ENCODE results near the gene EMC8. TPM values are rescaled to one million over a fixed set of nuclear protein-coding genes. Genes with fewer than 3 reads are reported as not detected.

The EMC8 gene
- total and polyA plus RNA-seq, 10 of the 15 experiments (the other 5 are each of a cell fraction or from before 2014, with no cell fraction given) = 7.8 to 62.0 (median 33.5) TPM

DNA sequence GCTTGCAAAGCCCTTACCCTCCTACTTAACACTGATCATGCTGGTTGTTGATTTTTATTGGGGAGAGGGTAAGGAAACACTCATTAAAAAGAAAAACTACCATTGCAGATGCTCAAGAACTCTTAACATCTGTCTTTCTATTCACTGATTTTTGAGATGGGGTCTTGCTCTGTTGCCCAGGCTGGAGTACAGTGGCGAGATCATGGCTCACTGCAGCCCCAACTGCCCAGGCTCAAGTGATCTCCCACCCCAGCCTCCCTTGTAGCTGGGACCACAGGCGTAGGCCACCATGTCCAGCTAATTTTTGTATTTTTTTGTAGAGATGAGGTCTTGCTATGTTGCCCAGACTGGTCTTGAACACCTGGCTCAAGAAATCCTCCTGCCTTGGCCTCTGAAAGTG lies 14.5 kb downstream of the EMC8 start:
- ChIA-PET SMC1A (ENCODE audit: uncharacterized antibody, unreplicated experiment) (no interaction called here), RAD21 (ENCODE audit: unreplicated experiment) (no interaction called here), CTCF (no interaction called here), POLR2A (no interaction called here)
- ATAC-seq (no peak), FAIRE-seq (no peak), DNase-seq (ENCODE audit: low read depth, low spot score) (no peak)
- in situ Hi-C loops (cut with MboI) (no loop called here), intact Hi-C loops (cut with micrococcal nuclease; ENCODE audit: unreplicated experiment) (no loop called here)
- H3K79me2 ChIP-seq (ENCODE audit: control insufficient read depth, insufficient read depth, low read length) = no peaks in the 10 kb centered on the region
- no peaks in the 10 kb centered on the region for H3K27me3 ChIP-seq (replicated peaks in 1 of 2; ENCODE audit: control insufficient read depth in 2 of 2, insufficient read depth in 2 of 2, low read length in 1 of 2)
- no peak overlapping the region for H3K27ac ChIP-seq (ENCODE audit: control insufficient read depth, insufficient read depth)
- peaks cover 25 to 37% of the 10 kb centered on the region in 2 experiments for H3K36me3 ChIP-seq (ENCODE audit: control insufficient read depth in 2 of 2, insufficient read depth in 2 of 2, low read length in 1 of 2)
- no peak overlapping the region for H3K9ac ChIP-seq (ENCODE audit: control insufficient read depth, insufficient read depth, low read length)
- no peaks in the 10 kb centered on the region for H4K20me1 ChIP-seq (ENCODE audit: control insufficient read depth, insufficient read depth)
- BruUV-seq (replicated peaks) = no TSS peak
- H3K4me3 ChIP-seq = no peak overlapping the region
- no peak overlapping the region for H2AFZ ChIP-seq (ENCODE audit: control insufficient read depth, low read depth, low read length)
- TF ChIP-seq, protein P1, sequence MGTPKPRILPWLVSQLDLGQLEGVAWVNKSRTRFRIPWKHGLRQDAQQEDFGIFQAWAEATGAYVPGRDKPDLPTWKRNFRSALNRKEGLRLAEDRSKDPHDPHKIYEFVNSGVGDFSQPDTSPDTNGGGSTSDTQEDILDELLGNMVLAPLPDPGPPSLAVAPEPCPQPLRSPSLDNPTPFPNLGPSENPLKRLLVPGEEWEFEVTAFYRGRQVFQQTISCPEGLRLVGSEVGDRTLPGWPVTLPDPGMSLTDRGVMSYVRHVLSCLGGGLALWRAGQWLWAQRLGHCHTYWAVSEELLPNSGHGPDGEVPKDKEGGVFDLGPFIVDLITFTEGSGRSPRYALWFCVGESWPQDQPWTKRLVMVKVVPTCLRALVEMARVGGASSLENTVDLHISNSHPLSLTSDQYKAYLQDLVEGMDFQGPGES (IDR thresholded peaks at IDR 0.05) = no peak
- TF ChIP-seq NFIC (IDR thresholded peaks at IDR 0.05; ENCODE audit: low read depth, low read length) = no peak
- TF ChIP-seq, protein P2, sequence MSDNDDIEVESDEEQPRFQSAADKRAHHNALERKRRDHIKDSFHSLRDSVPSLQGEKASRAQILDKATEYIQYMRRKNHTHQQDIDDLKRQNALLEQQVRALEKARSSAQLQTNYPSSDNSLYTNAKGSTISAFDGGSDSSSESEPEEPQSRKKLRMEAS (IDR thresholded peaks at IDR 0.05; ENCODE audit: low read depth, low read length) = no peak
- TF ChIP-seq NFYA (IDR thresholded peaks at IDR 0.05; ENCODE audit: borderline replicate concordance, low read depth, low read length) = no peak
- no peak for TF ChIP-seq PRDM15 (CRISPR knock-in tag; IDR thresholded peaks at IDR 0.05)
- TF ChIP-seq POLR2A (IDR thresholded peaks at IDR 0.05; ENCODE audit: low read depth, low read length) = no peak
- TF ChIP-seq HDAC2 (IDR thresholded peaks at IDR 0.05) = no peak
- TF ChIP-seq POU2F2 (IDR thresholded peaks at IDR 0.05; ENCODE audit: borderline replicate concordance, low read depth, low read length) = no peak
- no peak for TF ChIP-seq STAT1 (conservative IDR thresholded peaks at IDR 0.05)
- no peak for TF ChIP-seq SUPT20H (IDR thresholded peaks at IDR 0.05; ENCODE audit: borderline replicate concordance, control insufficient read depth, low read depth, low read length)
- TF ChIP-seq PBX3 (IDR thresholded peaks at IDR 0.05; ENCODE audit: insufficient replicate concordance, low read depth, low read length) = no peak
- no peaks in the 10 kb centered on the region for H3K9me3 ChIP-seq (replicated peaks; ENCODE audit: control insufficient read depth, insufficient read depth, low read length)
- H3K4me1 ChIP-seq (ENCODE audit: control insufficient read depth, insufficient read depth, low read length) = no peaks in the 10 kb centered on the region; the same call in 1 of the 2 replicates
- 97% methylated on average over 2 of the region's 2 CpGs for WGBS (ENCODE audit: insufficient coverage, insufficient replicate concordance, low lambda C conversion rate, missing lambda C conversion rate)
- H3K4me2 ChIP-seq (ENCODE audit: control insufficient read depth, insufficient read depth) = no peak overlapping the region

Data from GM12878 (cell line).